ENCODE measurements around the gene DBN1. TPM values are rescaled to one million over a fixed set of nuclear protein-coding genes. Genes with fewer than 3 reads are reported as not detected.

Gene DBN1
- total and polyA plus RNA-seq, 9 of the 15 experiments (the other 6 are each of a cell fraction or from before 2014, with no cell fraction given): 0.25 to 87.2 (median 27.9) TPM

DNA sequence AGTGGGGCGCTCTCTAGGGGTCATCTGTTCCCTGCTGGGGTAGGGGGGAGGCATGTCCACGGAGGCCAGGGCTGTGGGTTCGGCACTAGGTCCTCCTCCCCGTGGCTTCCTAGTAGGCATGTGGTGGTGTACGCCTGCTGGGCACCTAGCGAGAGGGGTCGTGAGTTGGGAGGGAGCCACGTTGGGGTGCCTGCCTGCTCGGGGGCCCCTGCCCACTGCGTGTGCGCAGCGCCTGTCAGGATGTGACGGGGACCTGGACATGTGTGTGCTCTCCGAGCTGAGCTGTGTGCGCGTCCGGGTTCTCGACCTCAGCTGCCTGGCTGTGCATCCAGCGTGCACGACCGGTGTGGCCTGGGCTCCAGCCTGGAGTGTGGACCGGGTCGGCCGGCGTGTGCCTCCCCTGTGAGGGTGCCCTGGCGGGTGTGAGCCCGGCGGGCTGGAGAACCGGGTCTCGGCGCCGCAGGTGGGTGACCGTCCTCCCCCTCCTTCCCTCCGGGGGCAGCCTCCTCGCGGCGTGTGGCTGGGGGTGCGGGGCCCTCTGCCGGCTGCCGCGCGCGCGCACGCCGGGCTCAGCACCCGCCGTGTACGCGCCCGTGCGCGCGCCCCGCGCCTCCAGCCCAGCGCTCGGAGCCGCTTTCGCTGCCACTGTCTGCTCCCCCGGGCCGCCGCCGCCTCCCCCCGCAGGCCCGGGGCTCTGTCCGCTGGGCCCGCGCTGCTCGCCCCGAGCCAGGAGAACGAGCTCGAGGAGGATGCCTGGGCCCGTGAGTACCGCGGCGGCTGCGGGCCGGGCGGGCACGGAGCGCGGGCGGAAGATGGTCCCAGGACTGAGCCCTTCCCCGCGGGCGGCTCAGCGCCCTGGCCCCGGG is 27.0 kb downstream of the DBN1 start, which contains the start of gene PRR7 (continued):
- TF ChIP-seq, protein P1, sequence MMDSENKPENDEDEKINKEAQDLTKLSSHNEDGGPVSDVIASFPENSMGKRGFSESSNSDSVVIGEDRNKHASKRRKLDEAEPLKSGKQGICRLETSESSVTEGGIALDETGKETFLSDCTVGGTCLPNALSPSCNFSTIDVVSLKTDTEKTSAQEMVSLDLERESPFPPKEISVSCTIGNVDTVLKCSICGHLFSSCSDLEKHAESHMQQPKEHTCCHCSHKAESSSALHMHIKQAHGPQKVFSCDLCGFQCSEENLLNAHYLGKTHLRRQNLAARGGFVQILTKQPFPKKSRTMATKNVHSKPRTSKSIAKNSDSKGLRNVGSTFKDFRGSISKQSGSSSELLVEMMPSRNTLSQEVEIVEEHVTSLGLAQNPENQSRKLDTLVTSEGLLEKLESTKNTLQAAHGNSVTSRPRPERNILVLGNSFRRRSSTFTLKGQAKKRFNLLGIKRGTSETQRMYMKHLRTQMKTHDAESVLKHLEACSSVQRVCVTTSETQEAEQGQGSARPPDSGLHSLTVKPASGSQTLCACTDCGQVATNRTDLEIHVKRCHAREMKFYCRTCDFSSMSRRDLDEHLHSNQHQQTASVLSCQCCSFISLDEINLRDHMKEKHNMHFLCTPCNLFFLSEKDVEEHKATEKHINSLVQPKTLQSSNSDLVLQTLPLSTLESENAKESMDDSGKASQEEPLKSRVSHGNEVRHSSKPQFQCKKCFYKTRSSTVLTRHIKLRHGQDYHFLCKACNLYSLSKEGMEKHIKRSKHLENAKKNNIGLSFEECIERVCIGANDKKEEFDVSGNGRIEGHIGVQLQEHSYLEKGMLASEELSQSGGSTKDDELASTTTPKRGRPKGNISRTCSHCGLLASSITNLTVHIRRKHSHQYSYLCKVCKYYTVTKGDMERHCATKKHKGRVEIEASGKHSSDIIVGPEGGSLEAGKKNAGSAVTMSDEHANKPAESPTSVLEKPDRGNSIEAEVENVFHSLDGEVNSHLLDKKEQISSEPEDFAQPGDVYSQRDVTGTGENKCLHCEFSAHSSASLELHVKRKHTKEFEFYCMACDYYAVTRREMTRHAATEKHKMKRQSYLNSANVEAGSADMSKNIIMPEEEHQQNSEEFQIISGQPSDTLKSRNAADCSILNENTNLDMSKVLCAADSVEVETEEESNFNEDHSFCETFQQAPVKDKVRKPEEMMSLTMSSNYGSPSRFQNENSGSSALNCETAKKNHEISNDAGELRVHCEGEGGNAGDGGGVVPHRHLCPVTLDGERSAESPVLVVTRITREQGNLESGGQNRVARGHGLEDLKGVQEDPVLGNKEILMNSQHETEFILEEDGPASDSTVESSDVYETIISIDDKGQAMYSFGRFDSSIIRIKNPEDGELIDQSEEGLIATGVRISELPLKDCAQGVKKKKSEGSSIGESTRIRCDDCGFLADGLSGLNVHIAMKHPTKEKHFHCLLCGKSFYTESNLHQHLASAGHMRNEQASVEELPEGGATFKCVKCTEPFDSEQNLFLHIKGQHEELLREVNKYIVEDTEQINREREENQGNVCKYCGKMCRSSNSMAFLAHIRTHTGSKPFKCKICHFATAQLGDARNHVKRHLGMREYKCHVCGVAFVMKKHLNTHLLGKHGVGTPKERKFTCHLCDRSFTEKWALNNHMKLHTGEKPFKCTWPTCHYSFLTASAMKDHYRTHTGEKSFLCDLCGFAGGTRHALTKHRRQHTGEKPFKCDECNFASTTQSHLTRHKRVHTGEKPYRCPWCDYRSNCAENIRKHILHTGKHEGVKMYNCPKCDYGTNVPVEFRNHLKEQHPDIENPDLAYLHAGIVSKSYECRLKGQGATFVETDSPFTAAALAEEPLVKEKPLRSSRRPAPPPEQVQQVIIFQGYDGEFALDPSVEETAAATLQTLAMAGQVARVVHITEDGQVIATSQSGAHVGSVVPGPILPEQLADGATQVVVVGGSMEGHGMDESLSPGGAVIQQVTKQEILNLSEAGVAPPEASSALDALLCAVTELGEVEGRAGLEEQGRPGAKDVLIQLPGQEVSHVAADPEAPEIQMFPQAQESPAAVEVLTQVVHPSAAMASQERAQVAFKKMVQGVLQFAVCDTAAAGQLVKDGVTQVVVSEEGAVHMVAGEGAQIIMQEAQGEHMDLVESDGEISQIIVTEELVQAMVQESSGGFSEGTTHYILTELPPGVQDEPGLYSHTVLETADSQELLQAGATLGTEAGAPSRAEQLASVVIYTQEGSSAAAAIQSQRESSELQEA (IDR thresholded peaks at IDR 0.05; ENCODE audit: low read depth): no peak
- TF ChIP-seq NR3C1 (CRISPR knock-in tag; IDR thresholded peaks at IDR 0.05) (no peak; the same call in 1 of the 2 replicates), ZNF143 (CRISPR knock-in tag; IDR thresholded peaks at IDR 0.05) (no peak), ZNF282 (CRISPR knock-in tag; IDR thresholded peaks at IDR 0.05) (no peak), FOXJ2 (tag; IDR thresholded peaks at IDR 0.05) (no peak), FOS (IDR thresholded peaks at IDR 0.05; ENCODE audit: extremely low read depth, insufficient read length) (no peak), ZNF165 (CRISPR knock-in tag; IDR thresholded peaks at IDR 0.05; ENCODE audit: borderline replicate concordance) (no peak), NCOA1 (IDR thresholded peaks at IDR 0.05; ENCODE audit: low read depth) (no peak), BMI1 (IDR thresholded peaks at IDR 0.05; ENCODE audit: low read length) (no peak), HNRNPL (IDR thresholded peaks at IDR 0.05; ENCODE audit: low read depth, low read length) (peak; percentile 72; the same call in 1 of the 2 replicates), CAMTA2 (CRISPR knock-in tag; conservative IDR thresholded peaks at IDR 0.05) (no peak), RHOXF2B (CRISPR knock-in tag; conservative IDR thresholded peaks at IDR 0.05) (peak; percentile 90), BRCA1 (IDR thresholded peaks at IDR 0.05) (no peak), BRCA1 (CRISPR knock-in tag; IDR thresholded peaks at IDR 0.05) (no peak), SP2 (IDR thresholded peaks at IDR 0.05; ENCODE audit: extremely low read depth, low read depth, low read length, poor library complexity, severe bottlenecking) (no peak)
- TF ChIP-seq, protein P2, sequence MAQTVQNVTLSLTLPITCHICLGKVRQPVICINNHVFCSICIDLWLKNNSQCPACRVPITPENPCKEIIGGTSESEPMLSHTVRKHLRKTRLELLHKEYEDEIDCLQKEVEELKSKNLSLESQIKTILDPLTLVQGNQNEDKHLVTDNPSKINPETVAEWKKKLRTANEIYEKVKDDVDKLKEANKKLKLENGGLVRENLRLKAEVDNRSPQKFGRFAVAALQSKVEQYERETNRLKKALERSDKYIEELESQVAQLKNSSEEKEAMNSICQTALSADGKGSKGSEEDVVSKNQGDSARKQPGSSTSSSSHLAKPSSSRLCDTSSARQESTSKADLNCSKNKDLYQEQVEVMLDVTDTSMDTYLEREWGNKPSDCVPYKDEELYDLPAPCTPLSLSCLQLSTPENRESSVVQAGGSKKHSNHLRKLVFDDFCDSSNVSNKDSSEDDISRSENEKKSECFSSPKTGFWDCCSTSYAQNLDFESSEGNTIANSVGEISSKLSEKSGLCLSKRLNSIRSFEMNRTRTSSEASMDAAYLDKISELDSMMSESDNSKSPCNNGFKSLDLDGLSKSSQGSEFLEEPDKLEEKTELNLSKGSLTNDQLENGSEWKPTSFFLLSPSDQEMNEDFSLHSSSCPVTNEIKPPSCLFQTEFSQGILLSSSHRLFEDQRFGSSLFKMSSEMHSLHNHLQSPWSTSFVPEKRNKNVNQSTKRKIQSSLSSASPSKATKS (CRISPR knock-in tag; IDR thresholded peaks at IDR 0.05): no peak
- TF ChIP-seq, protein P3, sequence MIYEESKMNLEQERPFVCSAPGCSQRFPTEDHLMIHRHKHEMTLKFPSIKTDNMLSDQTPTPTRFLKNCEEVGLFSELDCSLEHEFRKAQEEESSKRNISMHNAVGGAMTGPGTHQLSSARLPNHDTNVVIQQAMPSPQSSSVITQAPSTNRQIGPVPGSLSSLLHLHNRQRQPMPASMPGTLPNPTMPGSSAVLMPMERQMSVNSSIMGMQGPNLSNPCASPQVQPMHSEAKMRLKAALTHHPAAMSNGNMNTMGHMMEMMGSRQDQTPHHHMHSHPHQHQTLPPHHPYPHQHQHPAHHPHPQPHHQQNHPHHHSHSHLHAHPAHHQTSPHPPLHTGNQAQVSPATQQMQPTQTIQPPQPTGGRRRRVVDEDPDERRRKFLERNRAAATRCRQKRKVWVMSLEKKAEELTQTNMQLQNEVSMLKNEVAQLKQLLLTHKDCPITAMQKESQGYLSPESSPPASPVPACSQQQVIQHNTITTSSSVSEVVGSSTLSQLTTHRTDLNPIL (CRISPR knock-in tag; IDR thresholded peaks at IDR 0.05): peak; percentile 83; the same call in 1 of the 2 replicates

Data from K562 (cell line).